Cortex of kidney (tissue), 1 donor: ENCODE data around the gene GRIK3.

ENCODE experiments used
- DNase-seq: peaks from one replicate; lab custom pipeline; 2025; lab: John Stamatoyannopoulos, UW

The GRIK3 gene

GRCh38 chr1:37043101-37043500 lies 8.8 kb upstream of the GRIK3 start:
- no peak for DNase-seq

- DNase-seq, result no peak
Observed at GRCh38 chr1:37042506-37042905, 8.2 kb upstream of the GRIK3 start.

GRCh38 chr1:37041483-37041882 lies 7.2 kb upstream of the GRIK3 start:
- DNase-seq, result no peak

GRCh38 chr1:37040773-37041172 lies 6.5 kb upstream of the GRIK3 start:
- no peak for DNase-seq

GRCh38 chr1:37040261-37040660 lies 5.9 kb upstream of the GRIK3 start:
- no peak for DNase-seq

GRCh38 chr1:37038227-37039093 lies 4.1 kb upstream of the GRIK3 start:
- DNase-seq, result no peak

- DNase-seq, result no peak
Observed at GRCh38 chr1:37037690-37038089, 3.4 kb upstream of the GRIK3 start.

GRCh38 chr1:37036667-37037053 lies 2.3 kb upstream of the GRIK3 start:
- DNase-seq, result no peak

GRCh38 chr1:37035796-37036666 lies 1.7 kb upstream of the GRIK3 start:
- DNase-seq, result no peak

GRCh38 chr1:37035014-37035691 lies 838 bp upstream of the GRIK3 start:
- no peak for DNase-seq

GRCh38 chr1:37033355-37034101 lies 787 bp downstream of the GRIK3 start:
- no peak for DNase-seq

- DNase-seq, result no peak
Observed at GRCh38 chr1:37032660-37033354, 1.5 kb downstream of the GRIK3 start.

- DNase-seq, result no peak
Observed at GRCh38 chr1:37031871-37032270, 2.4 kb downstream of the GRIK3 start.

GRCh38 chr1:37031429-37031828 lies 2.9 kb downstream of the GRIK3 start:
- DNase-seq, result no peak

GRCh38 chr1:37028981-37029617 lies 5.2 kb downstream of the GRIK3 start:
- no peak for DNase-seq

GRCh38 chr1:37021502-37021901 lies 12.8 kb downstream of the GRIK3 start:
- no peak for DNase-seq

- no peak for DNase-seq
Observed at GRCh38 chr1:37020653-37021277, 13.6 kb downstream of the GRIK3 start.

GRCh38 chr1:37018510-37018909 lies 15.8 kb downstream of the GRIK3 start:
- DNase-seq, result no peak

GRCh38 chr1:37017720-37018119 lies 16.6 kb downstream of the GRIK3 start:
- DNase-seq, result no peak

- DNase-seq, result no peak
Observed at GRCh38 chr1:37016121-37016520, 18.2 kb downstream of the GRIK3 start.
